HG03457 (cell line): Measurements from ENCODE around the gene MSX2.

Source experiments
- ATAC-seq: cut with Tn5 transposase; IDR thresholded peaks from one replicate; pipeline ENCODE4 v1.9.1; 2021; ENCODE audit warnings: moderate number of reproducible peaks; ENCODE audit not compliant: unreplicated experiment

Gene MSX2

DNA sequence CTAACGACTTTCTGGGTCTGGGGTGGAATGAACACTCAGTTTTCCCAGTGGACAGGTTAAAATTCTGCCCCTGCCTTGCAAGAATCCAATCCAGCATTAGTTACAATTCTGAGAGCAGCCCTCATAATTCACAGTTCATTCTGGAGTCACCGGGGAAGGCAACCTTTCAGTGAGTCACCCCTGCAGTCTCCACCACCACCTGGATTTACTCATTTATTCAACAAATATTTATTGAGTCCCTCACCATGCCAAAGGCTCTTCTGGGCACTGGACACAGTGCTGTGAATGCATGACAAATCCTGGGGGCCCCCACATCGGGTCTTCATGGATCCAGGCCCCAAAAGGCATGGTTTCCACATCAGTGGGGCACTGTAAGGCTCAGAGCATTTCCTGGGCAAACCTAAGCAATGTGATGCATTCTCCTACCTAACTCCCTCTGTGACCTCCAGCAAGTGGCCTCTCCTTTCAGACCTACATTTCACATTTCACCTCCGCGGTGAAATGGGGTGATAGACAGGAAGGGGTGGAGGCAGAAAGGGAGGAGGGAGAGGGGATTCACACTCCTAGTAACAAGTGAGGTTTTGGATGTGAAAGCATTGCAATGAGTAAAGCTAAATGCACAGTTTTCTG is 6.4 kb upstream of the MSX2 start:
- no peak for ATAC-seq

DNA sequence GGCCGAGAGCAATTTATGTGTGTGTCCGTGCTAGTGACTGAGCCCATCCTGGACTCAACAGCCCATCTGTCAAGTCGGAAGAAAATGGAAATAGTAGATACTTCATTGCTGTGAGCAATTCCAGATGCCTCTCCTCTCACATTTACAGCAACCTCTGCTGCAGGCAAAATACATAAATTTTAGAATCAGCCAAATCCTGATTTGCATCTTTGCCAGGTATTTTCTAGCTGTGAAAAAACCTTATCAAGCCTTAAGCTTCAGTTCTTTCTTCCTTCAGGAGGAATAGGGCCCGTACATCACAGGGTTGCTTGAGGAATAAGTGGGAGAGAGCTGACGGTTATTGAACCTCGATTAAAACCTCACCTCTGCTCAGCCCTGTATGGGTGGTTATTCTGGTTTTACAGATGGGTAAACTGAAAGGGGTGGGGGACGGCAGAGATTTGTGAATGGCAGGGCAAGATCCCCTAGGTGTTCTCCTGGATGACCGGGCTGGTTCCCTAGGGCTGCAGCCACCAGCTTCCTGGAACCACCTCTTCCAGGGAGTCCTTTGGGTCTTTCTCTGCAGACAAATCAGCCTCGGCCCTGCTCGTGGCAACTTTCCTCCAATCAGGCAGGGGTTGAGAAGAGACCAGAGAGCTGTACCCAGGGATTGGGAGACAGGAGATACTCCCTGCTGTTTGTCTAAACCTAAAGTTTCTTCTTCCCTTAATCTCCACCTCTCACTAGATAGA is 5.3 kb upstream of the MSX2 start:
- no peak for ATAC-seq

DNA sequence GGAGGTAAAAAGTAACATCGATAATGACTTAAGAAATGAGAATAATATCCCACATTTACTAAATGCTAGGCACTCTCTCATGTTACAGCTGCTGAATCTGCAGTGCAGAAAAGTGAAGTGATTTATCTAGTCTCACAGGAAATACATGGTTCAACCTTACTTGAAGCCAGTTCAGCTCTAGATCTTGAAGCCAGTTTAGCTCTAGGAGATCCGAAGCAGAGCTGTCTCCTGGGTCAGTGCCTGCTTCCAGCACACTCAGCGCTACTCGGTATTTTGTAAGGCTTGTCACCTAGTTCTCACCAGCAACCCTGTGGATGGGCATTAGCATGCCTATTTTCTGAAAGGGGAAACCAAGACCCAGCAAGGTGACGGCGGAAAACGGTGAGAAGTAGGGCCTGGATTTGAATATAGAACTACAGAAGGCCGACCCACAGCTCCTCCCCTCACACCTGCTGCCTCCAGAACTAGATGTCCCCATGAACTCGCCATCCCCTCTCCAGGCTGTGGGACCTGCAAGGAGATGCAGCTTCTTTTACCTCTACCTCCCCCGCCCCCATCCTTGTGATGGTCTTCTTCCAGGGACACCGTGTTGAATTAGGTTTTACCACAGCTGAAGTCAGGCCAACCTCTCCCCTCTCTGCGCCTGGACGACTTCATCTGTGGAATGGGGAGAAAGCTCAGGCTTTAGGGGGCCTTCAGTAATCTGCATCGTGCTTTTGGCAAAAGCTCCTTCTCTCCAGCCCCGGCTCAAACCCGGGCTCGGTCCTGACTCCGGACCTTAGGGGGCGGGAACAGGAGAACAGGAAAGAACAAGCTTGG is 4.4 kb upstream of the MSX2 start:
- ATAC-seq, result no peak

DNA sequence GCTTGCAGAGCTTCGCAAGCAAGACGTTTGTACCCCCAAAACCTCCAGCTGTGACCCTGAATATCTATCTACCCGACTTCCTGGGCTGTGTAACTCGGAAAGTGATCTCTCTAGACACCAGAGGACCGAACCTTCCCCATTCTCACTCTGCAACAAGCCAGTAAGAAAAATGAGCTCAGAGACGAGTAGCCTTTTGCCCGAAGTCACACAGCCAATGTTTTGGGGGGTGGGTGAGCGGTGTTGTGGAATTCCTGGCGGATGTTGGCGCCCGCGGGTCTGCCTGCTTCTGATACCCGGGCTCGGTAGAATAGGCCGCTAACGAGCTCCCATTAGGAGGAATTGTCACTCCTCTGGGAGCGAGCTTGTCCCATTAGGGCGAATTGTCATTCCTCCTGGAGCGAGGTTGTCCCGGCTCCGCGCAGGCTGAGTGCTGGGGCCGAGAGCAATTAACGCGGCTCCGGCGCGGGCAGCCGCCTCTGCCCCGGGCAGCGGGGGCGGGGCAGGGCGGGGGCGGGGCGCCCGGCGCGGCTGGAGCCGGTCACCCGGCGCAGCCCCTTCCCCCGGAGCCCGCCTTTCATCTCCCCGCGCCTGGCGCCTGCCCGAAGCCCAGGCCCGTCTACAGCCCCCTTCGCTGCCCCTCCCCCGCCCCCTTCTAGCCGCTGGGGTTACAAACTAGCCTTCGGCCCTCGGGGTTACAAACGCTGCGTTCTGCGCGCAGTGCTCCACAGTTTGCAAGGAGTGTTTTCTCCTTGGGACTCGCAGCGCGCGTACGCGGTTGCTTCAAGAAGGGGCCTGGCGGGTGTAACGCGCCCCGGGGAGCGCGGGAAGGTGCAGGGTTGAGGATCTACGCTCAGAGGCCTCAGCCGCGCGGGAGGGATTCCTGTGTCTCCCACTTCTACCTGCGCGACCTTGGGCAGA is 3.5 kb upstream of the MSX2 start:
- ATAC-seq, result no peak

DNA sequence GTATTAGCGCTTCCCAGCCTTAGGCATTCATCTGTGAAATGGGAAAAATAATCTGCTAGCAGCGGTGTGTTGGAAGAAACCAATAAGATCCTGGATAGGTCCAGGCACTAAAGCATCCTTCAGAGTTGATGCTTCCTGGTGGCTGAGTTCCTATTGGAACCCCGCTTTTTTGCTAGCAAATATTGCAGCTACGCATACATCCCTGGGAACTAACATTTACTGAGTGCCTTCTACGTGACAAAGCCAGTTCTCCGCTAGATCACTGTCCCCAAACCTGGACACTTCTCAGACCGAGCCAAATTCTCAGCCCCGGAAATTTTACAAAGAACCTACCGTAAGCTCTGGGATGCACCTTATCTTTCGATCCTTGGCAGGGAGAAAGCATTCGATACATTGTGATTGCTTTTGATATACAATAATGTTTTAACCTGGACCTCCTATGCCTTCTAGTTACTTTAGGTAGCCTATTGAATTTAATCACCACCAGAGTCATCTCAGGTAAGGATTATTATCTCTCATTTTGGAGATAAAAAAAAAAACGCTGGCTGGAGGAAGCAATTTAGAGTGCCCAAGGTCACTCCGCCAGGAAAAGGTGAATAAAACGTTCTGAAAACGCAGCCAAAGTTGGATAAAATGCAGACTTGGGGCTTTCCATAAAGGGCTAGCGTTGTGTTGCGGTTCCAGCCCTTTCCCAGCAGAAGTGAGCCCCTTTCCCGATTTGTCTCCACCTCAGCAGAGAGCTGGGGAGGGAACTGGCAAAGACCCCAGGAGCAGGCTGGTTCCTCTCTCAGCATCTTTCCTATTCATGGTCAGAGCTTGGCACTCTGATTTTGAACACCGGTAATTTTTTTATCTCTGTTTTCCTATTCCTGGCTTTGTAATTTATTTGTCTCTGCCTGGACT is 2.6 kb upstream of the MSX2 start:
- ATAC-seq, result no peak

DNA sequence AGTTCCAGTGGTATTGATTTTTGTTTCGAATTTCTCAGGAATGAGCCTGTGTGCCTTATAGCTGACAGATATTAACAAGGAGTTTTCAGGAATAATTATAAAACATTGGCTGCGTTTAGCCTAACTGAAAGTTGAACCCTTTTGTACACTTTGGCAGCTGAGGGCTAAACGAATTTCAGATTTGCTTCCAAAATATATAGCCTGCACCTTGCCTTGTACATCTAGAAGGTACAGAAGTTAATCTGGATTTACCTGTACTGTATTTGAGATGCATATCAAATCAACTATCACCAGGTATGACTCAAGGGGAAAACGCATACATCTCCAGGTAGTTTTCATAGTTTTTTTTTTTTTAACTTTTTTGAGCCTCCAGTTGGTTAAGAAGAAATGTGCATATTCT is 1.9 kb upstream of the MSX2 start:
- no peak for ATAC-seq

DNA sequence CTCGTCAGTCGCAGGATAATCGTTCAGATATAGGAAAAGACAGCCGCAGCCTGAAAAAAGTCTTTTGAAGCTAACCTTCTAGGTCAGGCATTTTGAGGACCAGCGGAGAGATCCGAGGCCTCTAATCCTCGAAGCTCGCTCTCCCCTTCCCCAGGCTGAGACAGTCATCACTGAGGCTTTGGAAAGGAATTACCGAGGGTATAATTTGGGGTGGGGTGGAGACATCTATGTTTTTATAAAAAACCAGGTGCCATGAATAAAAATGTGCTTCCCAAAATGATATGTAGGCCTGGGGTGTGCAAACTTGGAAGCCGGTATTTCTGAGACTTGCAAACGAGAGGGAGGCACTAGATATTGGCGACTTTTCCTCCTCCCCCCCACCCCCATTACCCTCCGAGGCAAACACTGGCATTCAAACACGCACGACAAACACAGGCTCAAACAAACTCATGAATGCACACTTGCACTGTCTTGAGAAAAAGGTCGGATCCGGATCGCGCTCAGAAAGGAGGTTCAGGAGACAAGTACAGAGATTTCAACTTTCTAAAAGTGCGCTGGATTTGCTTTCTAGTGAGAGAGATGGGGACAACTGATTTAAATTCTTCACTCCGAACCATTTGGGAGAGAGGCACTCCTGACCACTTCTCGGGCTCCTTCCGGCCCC is 935 bp upstream of the MSX2 start:
- no peak for ATAC-seq

DNA sequence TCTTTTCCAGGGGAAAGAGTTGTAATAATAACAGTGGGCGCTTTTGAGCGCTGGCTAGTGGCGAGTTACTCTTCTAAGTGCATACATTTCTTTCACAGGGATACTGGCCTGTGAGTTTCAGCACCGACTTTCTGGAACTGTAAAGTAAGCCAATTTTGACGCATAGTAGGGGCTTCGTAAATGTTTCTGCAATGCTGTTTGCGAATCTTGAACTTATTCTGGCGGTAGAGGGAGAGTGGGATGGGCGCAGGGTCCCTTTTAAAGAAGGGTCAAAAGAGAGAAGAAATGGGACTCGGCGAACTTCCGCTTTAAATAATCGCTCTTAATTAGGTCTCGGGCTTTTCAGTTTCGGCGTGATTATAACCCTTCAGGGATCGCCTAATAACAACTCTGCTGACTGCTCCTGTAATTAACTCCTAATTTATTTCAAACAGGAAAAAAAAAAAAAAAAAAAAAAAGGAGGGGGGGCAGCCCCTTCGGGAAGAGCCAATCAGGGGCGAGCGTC is 351 bp upstream of the MSX2 start:
- no peak for ATAC-seq

DNA sequence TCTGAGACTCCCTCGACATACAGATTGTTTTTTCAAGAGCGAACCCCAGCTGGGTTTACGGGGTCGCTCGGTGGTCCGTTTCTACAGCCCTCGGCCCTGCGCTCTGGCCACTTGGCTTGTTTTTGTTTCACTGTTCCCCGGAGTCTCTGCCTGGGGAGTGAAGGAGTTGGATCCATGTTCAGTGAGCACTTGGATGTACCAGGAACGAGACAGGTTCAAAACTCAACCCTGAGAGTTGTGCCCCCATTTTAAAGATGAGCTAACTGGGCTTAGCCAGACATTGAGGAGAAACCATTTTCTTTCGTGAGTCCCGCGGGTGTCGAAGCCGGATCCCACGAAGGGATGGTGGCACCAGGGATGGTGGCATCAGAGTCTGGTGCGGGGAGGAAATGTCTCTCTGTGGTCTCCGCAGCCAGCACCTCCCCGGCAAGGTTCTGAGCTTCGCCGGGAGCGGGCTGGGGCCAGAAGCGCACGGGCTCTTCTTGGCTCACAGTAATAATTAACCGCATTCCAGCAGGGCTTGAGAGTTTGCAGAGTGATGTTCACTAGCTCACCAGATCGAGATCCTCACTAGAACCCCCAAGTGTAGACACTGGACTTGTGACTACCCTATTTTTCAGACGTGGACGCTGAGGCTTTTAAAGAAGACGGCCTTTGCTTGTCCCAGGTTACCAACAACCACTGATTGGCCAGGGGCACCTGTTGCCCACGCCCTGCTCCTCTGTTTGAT is 1.0 kb downstream of the MSX2 start:
- no peak for ATAC-seq

DNA sequence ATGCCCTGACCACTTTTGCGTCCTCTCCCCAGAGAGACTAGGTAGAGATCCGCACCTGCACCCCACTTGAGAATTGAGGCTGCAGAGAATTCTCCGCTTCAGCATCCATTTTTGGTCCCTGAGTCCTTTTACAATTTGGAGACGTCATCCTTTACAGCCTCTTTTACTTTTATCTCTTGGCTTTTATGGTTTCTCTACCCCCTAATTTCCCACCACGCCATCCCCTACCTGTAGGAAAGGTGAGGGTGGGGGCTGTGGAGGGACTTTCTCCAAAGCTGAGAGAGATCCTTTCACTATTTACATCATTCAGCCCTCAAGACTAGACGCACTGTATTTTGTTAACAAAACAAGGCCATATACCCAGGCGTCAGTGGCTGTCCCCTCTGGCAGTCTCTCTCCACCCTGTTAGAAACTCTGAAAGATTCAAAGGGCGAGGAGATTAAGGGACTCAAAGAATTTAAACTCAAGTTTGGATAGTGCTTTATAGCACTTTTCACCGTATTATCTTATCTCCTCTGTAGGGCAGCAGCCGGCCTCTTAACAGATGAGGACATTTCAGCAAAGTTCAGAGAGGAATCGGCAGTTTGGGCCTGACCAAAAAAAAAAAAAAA is 1.7 kb downstream of the MSX2 start:
- no peak for ATAC-seq

DNA sequence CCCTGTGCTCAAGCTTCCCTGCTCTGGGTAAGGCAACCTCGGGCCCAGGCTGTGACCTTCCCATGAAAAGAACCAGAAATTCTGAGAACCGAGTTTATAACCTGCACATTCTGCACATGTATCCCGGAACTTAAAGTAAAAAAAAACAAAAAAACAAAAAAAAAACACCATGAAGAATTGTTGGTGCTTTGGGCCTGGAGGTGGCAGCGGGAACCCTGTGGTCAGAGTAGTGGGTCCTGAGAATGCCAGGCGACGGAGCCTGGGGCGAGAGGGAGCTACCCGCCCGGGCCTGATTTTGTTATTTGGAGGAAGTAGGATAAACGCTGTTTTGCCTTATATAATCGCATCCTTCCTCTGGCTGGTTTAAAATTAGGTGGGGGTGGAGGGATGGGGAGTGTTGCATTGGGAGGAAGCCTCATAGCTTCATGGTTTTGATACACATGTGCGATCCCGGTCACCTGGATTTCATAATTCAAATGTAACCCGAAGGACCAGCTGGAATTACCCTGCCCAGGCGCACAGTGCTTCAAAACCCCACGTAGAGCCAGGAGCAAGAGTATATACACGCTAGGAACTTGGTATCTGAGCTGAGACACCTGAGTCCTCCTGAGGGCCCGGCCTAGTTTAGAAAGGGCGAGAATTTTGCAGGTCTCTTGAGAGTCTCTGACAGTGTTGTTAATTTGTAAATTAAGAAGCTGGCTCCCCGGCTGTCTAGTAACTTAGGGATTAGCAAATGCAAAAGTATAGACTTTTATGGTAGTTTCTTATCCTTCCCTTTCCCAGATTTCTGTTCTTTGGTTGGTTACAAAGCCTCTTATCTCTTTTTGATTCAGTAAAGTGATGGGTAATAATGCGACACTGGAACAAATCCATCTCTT is 2.8 kb downstream of the MSX2 start:
- ATAC-seq, result no peak

DNA sequence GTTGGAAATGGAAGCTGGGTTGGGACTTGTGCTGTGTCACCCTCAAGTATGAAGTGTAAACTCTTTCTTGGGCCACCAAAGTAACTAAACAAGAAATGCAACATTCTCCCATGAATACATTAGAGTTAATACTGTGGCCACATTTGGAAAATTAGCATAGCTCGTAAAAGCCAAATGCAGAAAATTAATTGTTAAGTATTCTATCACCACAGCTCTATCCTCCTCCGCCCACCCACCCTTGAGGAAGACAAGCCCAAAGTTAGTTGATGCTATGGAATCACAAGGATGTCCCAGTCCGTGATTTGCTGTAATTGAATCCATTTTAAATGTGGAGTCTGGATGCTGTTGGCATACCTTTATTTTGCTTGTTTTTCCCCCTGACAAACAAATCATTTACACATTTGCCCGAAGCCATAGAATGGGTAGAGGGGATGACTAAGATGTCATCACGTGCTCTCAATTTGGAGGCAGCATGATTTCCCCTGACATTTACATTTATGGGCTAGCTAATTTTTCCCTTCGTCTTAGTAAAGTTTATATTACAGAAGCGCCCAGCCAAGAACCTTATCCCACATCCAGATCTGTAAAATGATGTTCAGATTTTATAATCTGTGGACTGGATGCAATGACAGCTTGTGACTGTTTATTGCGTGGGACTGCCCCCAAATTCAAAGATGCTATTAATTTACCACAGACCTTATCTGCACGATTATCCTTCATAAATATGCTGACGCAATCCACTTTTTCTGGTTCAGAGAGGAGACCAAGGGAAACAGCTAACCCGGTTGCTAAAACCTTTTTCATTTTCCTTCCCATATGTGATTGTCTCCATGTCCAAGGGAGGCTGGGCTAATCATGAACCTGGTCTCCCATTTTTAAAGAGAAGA is 3.7 kb downstream of the MSX2 start:
- ATAC-seq, result no peak

DNA sequence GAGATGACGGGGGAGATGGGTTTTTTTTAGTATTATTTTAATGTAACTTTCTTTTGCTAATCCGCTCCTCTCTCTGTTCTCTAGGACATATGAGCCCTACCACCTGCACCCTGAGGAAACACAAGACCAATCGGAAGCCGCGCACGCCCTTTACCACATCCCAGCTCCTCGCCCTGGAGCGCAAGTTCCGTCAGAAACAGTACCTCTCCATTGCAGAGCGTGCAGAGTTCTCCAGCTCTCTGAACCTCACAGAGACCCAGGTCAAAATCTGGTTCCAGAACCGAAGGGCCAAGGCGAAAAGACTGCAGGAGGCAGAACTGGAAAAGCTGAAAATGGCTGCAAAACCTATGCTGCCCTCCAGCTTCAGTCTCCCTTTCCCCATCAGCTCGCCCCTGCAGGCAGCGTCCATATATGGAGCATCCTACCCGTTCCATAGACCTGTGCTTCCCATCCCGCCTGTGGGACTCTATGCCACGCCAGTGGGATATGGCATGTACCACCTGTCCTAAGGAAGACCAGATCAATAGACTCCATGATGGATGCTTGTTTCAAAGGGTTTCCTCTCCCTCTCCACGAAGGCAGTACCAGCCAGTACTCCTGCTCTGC is 4.8 kb downstream of the MSX2 start:
- no peak for ATAC-seq

DNA sequence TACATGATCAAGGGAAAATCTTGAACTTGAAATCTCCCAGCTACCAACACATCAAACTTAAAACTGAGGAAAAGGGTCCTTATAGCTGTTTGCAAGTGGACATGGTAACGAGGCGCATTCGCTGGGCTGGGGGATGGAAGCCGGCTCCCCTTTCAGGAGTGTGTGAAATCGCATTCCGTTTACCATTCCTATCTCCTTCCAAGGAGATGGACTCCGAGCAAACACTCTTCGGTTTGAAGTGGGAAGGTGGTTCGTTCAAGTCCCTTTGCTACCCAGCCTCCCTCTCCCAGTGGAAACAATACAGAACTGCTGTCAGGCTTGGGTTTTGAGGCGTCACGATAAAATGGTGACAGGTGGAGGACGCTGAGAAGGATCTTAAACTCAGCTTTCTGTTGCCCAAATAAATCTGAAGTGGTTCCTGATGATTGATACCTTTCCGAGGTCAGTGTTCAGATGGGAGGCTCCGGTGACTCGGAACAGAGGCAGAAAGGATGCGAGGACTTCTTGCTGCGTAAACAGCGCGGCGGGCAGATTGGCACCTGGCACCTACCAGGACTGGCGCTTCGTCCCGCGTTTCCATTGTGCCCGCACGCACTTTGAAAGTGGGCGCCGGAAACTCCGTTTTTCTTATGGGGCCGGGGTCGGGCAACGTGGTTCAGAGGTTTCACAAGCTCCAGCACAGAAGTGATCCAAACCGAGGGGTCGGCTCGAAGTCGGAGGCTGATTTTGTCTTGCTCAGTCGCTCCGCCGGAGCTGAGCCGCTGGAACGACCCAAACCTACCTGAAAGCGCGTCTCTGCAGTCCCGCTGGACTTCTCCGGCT is 7.0 kb downstream of the MSX2 start:
- no peak for ATAC-seq
